Measurements from ENCODE around the gene BCL2L11. TPM values are rescaled to one million over a fixed set of nuclear protein-coding genes. Genes with fewer than 3 reads are reported as not detected.
A peak's percentile ranks its signal among the peaks of the same experiment; 100 is the strongest.

BCL2L11 gene
- total and polyA plus RNA-seq, 9 of the 15 experiments (the other 6 are each of a cell fraction or from before 2014, with no cell fraction given), result 2.2 to 18.8 (median 5.0) TPM

GRCh38 chr2:111120253-111121027, at the start of gene BCL2L11 (continued):
- TF ChIP-seq HOXB6 (CRISPR knock-in tag; IDR thresholded peaks at IDR 0.05; ENCODE audit: borderline replicate concordance), result no peak
- no peak for TF ChIP-seq ZNF174 (CRISPR knock-in tag; IDR thresholded peaks at IDR 0.05)
- no peak for TF ChIP-seq ELK3 (CRISPR knock-in tag; IDR thresholded peaks at IDR 0.05)
- no peak for TF ChIP-seq SNAPC5 (CRISPR knock-in tag; IDR thresholded peaks at IDR 0.05)
- no peak for TF ChIP-seq IFI16 (CRISPR knock-in tag; IDR thresholded peaks at IDR 0.05)
- no peak for TF ChIP-seq POLR3G (IDR thresholded peaks at IDR 0.05; ENCODE audit: extremely low read depth, insufficient read length, insufficient replicate concordance)
- no peak for TF ChIP-seq ZNF12 (CRISPR knock-in tag; IDR thresholded peaks at IDR 0.05)
- TF ChIP-seq TOE1 (IDR thresholded peaks at IDR 0.05; ENCODE audit: borderline replicate concordance), result no peak
- TF ChIP-seq TOE1 (CRISPR knock-in tag; IDR thresholded peaks at IDR 0.05; ENCODE audit: borderline replicate concordance, low read depth), result 0 out of 2 replicates have a peak, but pooled peaks have one; percentile 24
- no peak for TF ChIP-seq YBX1 (IDR thresholded peaks at IDR 0.05)
- TF ChIP-seq DIDO1 (tag; IDR thresholded peaks at IDR 0.05; ENCODE audit: low read depth), result no peak
- no peak for TF ChIP-seq TCF15 (CRISPR knock-in tag; IDR thresholded peaks at IDR 0.05)
- TF ChIP-seq ZNF695 (CRISPR knock-in tag; IDR thresholded peaks at IDR 0.05), result no peak
- TF ChIP-seq SLC30A9 (CRISPR knock-in tag; IDR thresholded peaks at IDR 0.05), result no peak
- TF ChIP-seq ZFP1 (CRISPR knock-in tag; IDR thresholded peaks at IDR 0.05), result no peak
- 0 out of 2 replicates have a peak, but pooled peaks have one; percentile 50 for TF ChIP-seq ZNF592 (IDR thresholded peaks at IDR 0.05)
- no peak for TF ChIP-seq STAG1 (CRISPR knock-in tag; IDR thresholded peaks at IDR 0.05; ENCODE audit: borderline replicate concordance)
- no peak for TF ChIP-seq MAFF (IDR thresholded peaks at IDR 0.05; ENCODE audit: low read length)
- 0 out of 2 replicates have a peak, but pooled peaks have one; percentile 26 for TF ChIP-seq GATAD2A (IDR thresholded peaks at IDR 0.05)
- TF ChIP-seq BRF2 (IDR thresholded peaks at IDR 0.05; ENCODE audit: borderline replicate concordance, insufficient read depth, insufficient read length), result no peak
- no peak for TF ChIP-seq FOS (IDR thresholded peaks at IDR 0.05; ENCODE audit: extremely low read depth, insufficient read length)
- TF ChIP-seq ZNF561 (CRISPR knock-in tag; conservative IDR thresholded peaks at IDR 0.05), result no peak
